Left ventricle myocardium inferior (tissue), 1 donor: ENCODE measurements around the gene HEBP1. TPM values are rescaled to one million over a fixed set of nuclear protein-coding genes. Genes with fewer than 3 reads are reported as not detected.
A peak's percentile ranks its signal among the peaks of the same experiment; 100 is the strongest.

Experiments
- DNase-seq: peaks from one replicate; pipeline ENCODE4 v3.0.0-alpha.2; 2020
- H3K27ac ChIP-seq: fragments of 200-600 bp; replicated peaks from 2 replicates; pipeline ENCODE4 v1.8.0; 2021
- H3K27me3 ChIP-seq: fragments of 200-600 bp; 2 replicates; pipeline ENCODE4 v1.8.0; 2021; ENCODE audit warnings: low read depth
- H3K36me3 ChIP-seq: fragments of 200-600 bp; 2 replicates; pipeline ENCODE4 v1.8.0; 2021
- H3K4me1 ChIP-seq: fragments of 200-600 bp; 2 replicates; pipeline ENCODE4 v1.8.0; 2021
- H3K4me3 ChIP-seq: fragments of 200-600 bp; 2 replicates; pipeline ENCODE4 v1.8.0; 2021; ENCODE audit warnings: mild to moderate bottlenecking, moderate library complexity
- H3K9me3 ChIP-seq: fragments of 200-600 bp; replicated peaks from 2 replicates; pipeline ENCODE4 v1.8.0; 2021
- CTCF ChIP-seq: fragments of 200-600 bp; IDR thresholded peaks from 2 replicates; pipeline ENCODE4 v1.8.0; 2021; ENCODE audit warnings: antibody characterized with exemption, mild to moderate bottlenecking, borderline replicate concordance
- intact Hi-C: fragments of 100-400 bp; cut with micrococcal nuclease; formaldehyde crosslinking; loops from one replicate; pipeline ENCODE4 v1.11.0; 2022
- total RNA-seq: library from RNA; stranded (reverse); fragmentation: NEBNext Ultra II Directional; extraction: Animal tissue kit (Norgen Biotek cat#: 25700); gene quantifications from one replicate; pipeline ENCODE4 v1.2.1, GENCODE V29; 2021
- donor health status: DM: no; HTN: yes; CAD: no; lungs with severe emphysema.

Gene HEBP1
- total RNA-seq, 1 donor from 2014 or later = 65.4 TPM

DNA sequence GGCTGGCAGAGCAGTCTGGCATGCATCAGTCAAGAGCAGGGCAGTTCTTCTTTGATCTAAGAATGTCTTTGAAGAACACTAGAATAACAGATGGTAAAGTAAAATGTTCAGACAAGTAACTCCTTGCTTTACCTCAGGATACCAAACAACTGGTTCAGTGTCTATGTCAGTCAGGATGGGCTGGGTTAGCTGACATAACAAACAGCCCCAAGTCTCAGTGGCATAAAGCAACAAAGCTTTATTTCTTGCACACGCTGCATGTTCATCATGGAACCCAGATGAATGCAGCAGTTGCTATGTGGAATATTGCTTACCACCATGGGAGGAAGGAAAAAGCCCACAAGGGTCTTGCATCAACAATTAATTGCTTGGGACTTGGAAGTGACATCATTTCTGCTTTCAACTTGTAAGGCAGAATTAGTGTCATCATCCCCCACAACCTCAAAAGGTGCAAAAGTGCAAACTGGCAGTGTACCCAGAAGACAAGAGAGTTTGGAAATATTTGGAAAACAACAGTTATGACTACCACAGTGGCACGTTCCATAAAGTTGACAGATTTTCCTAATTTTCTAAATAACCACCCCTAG, 69.3 kb downstream of the HEBP1 start:
- TF ChIP-seq CTCF = no peak
- no peak for DNase-seq
- intact Hi-C loops = no loop called here

DNA sequence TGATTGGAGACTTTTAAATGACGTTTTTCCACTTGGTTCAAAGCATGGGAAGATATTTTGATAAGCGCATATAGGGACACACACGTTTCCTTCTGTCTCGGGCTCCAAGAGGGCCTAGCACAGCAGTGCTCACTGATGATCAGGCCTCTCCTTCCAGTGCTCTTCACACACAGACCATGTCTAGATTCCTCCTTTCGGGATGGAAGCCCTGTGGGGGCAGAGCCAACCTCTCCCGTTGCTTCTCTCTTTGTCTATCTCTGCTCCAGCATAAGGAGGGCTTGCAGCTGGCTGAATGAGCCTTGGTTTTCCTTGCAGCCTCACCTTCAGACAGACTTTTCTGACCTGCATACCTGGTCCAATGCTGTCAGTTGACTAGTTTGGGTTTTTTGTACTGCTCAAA, 70.4 kb downstream of the HEBP1 start:
- intact Hi-C loops = no loop called here
- H3K36me3 ChIP-seq = peaks cover 7% of the 10 kb centered on the region
- no peak for DNase-seq
- no peaks in the 10 kb centered on the region for H3K27me3 ChIP-seq
- no peak overlapping the region for H3K27ac ChIP-seq
- H3K4me1 ChIP-seq = no peaks in the 10 kb centered on the region
- H3K9me3 ChIP-seq = peaks cover 4% of the 10 kb centered on the region
- no peak for TF ChIP-seq CTCF
- no peak overlapping the region for H3K4me3 ChIP-seq

More for the DNA sequence above, 69.3 kb downstream of the HEBP1 start:
- Histone ChIP-seq H3K4me3 (no peak overlapping the region), H3K9me3 (peaks cover 4% of the 10 kb centered on the region), H3K27ac (no peak overlapping the region), H3K27me3 (no peaks in the 10 kb centered on the region), H3K4me1 (no peaks in the 10 kb centered on the region), H3K36me3 (peaks cover 7% of the 10 kb centered on the region)

DNA sequence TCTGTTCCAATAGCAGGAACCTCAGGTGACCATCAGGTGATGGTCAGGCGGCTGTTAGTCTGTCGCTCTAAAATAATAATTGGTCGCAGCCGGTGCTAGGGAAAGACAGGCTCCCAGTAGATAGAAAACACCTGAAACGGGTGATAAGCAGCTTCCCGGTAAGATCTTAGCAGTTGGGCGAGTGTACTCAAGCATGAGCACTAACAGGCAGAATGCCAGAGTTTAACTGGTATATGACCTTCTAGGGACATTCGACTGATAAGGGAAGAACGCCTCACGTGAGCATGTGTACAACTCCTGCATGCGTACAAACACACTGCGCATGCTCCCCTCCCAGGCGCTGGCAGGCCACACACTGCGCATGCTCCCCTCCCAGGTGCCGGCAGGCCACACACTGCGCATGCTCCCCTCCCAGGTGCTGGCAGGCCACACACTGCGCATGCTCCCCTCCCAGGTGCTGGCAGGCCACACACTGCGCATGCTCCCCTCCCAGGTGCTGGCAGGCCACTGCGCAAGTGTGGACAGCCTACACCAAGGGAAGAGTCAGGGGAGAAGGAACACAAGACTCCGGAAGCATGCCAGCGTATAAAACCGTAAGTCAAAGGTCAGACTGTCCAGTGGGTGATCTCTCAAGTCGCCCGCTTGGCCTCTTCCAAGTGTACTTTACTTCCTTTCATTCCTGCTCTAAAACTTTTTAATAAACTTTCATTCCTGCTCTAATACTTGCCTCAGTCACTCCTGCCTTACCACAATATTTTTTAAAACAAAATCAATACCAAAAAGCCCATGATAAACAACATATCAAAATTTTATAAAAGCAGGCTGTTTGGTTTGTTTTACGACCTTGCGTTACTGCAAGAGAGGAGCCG, 72.6 kb downstream of the HEBP1 start:
- no peaks in the 10 kb centered on the region for H3K27me3 ChIP-seq
- no peaks in the 10 kb centered on the region for H3K4me1 ChIP-seq
- no peak for TF ChIP-seq CTCF
- peak; percentile 66 for DNase-seq
- intact Hi-C loops = no loop called here
- peaks cover 4% of the 10 kb centered on the region for H3K9me3 ChIP-seq
- H3K27ac ChIP-seq = peak overlapping the region; percentile 70
- H3K4me3 ChIP-seq = peak overlapping the region; percentile 68
- peaks cover 7% of the 10 kb centered on the region for H3K36me3 ChIP-seq

- no peak overlapping the region for H3K27ac ChIP-seq
- peak overlapping the region; percentile 68 for H3K4me3 ChIP-seq
- no peak for TF ChIP-seq CTCF
- no peaks in the 10 kb centered on the region for H3K27me3 ChIP-seq
- peaks cover 7% of the 10 kb centered on the region for H3K36me3 ChIP-seq
- intact Hi-C loops = no loop called here
- H3K9me3 ChIP-seq = peaks cover 4% of the 10 kb centered on the region
- DNase-seq = no peak
- no peaks in the 10 kb centered on the region for H3K4me1 ChIP-seq
These were observed 73.4 kb downstream of the HEBP1 start for GRCh38 chr12:12926571-12927071.

DNA sequence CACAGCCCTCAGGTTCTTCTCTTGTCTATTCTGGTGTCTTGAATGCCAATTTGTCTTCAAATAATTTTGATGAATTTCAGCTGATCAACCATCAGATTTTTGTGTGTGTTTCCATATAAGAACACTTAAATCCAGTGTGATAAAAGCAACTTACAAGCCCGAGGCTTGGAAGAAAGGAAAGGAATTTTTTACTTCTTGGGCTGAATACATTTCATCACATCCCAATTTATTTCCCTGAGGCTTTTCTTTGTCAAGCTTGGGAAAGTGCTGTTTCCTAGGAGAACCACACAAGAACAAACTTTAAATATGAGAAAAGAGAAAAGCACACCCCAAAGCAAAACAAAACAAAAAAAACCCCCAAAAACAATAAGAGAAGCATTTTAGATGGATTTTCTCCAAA, 74.7 kb downstream of the HEBP1 start:
- intact Hi-C loops = no loop called here
- Histone ChIP-seq H3K4me3 (no peak overlapping the region), H3K4me1 (no peaks in the 10 kb centered on the region), H3K9me3 (peaks cover under 1% of the 10 kb centered on the region), H3K36me3 (peaks cover 3% of the 10 kb centered on the region), H3K27ac (no peak overlapping the region), H3K27me3 (no peaks in the 10 kb centered on the region)
- DNase-seq = no peak
- no peak for TF ChIP-seq CTCF

Other genes with a start within 250 kb of the HEBP1 start
- 22.0 TPM for gene APOLD1, start 214.6 kb downstream of the HEBP1 start, total RNA-seq
- gene DDX47, start 186.9 kb downstream of the HEBP1 start, total RNA-seq = 26.7 TPM
- gene GPRC5A, start 108.7 kb downstream of the HEBP1 start, total RNA-seq = 0.77 TPM
- gene GPRC5D, start 48.1 kb downstream of the HEBP1 start, total RNA-seq = not detected
- gene FAM234B, start 44.1 kb upstream of the HEBP1 start, total RNA-seq = 1.8 TPM
- not detected for gene GSG1, start 103.4 kb upstream of the HEBP1 start, total RNA-seq
- gene EMP1, start 196.5 kb upstream of the HEBP1 start, total RNA-seq = 90.5 TPM